Spleen (tissue), 7 donors: Measurements from ENCODE around the gene TRAIP.

ENCODE experiments used
- CTCF ChIP-seq, 11 experiments: fragments of 200-600 bp in 7 of 11; fragments of 450-650 bp in 4 of 11; sonication (generic) in 4 of 11; IDR thresholded peaks in 8 of 11; conservative IDR thresholded peaks in 3 of 11; 1 replicate in 7 of 11; 2 replicates in 4 of 11; pipeline versions ENCODE4 v1.4.0 to v1.8.0; 2016 to 2021; ENCODE audit warnings: antibody characterized with exemption in 11 of 11, inconsistent platforms in 4 of 11, mild to moderate bottlenecking in 1 of 11
- POLR2A ChIP-seq, 3 donors: fragments of 450-650 bp; IDR thresholded peaks; one replicate each; pipeline ENCODE4 v1.5.1; 2017; ENCODE audit warnings: antibody characterized with exemption in 3 of 3, mild to moderate bottlenecking in 1 of 3
- POLR2AphosphoS5 ChIP-seq, 3 donors: sonication (generic); formaldehyde crosslinking; IDR thresholded peaks; one replicate each; pipeline ENCODE4 v1.5.1; 2017; ENCODE audit warnings: antibody characterized with exemption in 3 of 3
- donor health status: DM: no; HTN: no; CAD: no; lungs with moderate emphysema.
- donor health status: DM: no; HTN: no; CAD: no.
- donor health status: DM: no; HTN: no; CAD: no.

DNA sequence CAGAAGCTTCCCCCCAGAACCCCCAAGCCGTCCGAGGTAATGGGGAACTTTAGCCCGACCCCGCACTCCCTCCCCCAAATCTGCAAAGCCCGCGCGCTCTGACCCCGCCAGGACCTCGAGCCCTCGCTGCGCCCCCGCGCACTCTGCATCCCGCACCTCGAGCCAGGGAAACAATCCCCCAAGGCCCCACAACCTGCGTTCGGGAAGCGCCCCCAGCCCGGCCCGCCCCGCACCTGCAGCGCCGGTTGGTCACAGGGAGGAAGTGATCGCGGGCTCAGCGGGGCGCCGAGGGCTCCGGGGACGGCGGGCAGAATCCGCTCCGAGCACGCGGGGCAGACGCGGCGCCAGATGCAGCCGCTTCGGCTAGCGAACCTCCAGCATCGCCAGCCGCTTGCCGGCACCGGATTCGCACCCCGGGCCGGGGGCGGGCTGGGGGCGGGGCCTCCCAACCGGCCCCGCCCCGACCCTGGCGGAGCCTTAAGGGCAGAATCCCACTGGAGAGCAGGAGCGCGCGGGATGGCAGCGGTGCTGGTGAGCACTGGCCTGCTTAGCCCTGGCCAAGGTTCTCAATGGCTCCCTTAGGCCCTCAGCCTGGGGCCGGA is 13.3 kb upstream of the TRAIP start, which contains the start of gene CAMKV:
- no peak for TF ChIP-seq CTCF (IDR thresholded peaks at IDR 0.05 in 8 of 11, conservative IDR thresholded peaks at IDR 0.05 in 3 of 11)
- TF ChIP-seq POLR2A (IDR thresholded peaks at IDR 0.05), result no peak
- TF ChIP-seq POLR2AphosphoS5 (IDR thresholded peaks at IDR 0.05), result no peak
